ENCODE results near the gene GPATCH8.
"Not testable (repeated sequence)": the region's sequence is repeated elsewhere in the genome, so short reads cannot be mapped to it uniquely, and the experiment has no call there.

Gene GPATCH8

DNA sequence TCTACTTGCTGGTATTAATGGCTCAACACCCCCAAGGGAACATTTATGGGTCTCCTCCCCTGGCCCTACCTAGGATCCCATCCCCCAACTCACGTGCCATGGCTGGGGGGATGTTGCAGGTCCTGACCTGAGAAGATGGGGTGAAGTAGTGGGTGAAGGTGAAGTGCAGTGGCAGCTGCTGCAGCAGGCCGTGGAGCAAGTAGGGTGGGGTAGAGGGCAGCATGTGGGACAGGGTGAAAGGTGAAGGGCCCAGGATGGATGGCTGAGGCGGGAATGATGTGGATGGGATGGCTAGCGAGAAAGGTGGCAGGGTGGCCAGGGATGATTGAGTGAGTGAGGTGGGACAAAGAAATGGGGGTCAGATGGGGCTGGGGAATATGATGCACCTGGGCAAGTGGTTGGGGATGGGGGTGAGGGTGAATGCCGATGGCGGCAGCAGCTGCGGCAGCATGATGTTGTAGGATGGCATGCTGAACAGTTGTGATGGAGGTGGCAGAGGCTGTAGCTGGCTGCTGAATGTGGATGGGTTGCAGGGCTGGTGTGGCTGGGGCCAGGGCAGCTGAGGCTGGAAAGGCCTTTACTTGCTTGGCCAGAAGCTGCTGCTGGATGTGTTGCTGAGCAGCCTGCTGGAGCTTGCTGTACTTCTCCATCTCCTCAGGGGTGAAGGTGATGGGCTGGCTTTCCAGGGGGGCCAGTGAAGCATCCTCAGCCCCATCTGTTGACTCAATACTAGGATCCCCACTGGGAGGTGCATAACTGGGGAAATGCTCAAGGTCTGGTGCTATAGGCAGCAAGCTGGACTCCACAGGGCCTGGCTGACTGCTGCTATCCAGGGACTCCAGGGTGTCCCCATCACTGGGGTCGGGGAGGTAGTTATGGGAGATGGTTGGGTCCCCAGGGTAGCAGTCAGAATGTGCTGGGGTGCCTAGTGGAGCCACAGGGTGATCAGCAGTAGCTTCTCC is 105.4 kb downstream of the GPATCH8 start:
- no peak for DNase-seq (ENCODE audit: low read depth in 2 of 2)
- H3K4me3 ChIP-seq (replicated peaks in 1 of 2; ENCODE audit: low read depth in 2 of 2, low read length in 2 of 2): no peak overlapping the region
- TF ChIP-seq, protein P1, sequence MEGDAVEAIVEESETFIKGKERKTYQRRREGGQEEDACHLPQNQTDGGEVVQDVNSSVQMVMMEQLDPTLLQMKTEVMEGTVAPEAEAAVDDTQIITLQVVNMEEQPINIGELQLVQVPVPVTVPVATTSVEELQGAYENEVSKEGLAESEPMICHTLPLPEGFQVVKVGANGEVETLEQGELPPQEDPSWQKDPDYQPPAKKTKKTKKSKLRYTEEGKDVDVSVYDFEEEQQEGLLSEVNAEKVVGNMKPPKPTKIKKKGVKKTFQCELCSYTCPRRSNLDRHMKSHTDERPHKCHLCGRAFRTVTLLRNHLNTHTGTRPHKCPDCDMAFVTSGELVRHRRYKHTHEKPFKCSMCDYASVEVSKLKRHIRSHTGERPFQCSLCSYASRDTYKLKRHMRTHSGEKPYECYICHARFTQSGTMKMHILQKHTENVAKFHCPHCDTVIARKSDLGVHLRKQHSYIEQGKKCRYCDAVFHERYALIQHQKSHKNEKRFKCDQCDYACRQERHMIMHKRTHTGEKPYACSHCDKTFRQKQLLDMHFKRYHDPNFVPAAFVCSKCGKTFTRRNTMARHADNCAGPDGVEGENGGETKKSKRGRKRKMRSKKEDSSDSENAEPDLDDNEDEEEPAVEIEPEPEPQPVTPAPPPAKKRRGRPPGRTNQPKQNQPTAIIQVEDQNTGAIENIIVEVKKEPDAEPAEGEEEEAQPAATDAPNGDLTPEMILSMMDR (IDR thresholded peaks at IDR 0.05; ENCODE audit: low read depth, low read length): no peak

DNA sequence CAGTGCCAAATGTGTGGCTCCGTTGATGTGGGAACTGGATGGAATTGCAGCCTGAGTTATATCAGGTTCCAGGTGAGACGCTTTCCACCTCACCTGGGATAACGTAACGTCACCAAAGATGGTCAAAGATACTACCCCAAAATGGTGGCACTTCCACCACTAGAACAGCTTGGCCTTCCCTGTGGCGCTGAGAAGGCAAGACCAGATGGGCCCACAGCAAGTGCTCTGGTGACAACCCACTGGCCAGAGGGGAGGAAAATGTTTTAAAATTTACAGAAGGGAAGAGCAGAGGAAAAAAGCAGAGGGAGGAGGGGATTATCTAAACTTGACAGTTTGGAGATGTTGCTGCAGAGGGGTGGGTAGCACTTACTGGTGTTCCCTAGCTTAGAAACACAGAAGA is 106.3 kb downstream of the GPATCH8 start:
- no peak for DNase-seq (ENCODE audit: low read depth in 2 of 2)
- H3K4me3 ChIP-seq (replicated peaks in 1 of 2; ENCODE audit: low read depth in 2 of 2, low read length in 2 of 2): no peak overlapping the region
- TF ChIP-seq, protein P1 (IDR thresholded peaks at IDR 0.05; ENCODE audit: low read depth, low read length): no peak

DNA sequence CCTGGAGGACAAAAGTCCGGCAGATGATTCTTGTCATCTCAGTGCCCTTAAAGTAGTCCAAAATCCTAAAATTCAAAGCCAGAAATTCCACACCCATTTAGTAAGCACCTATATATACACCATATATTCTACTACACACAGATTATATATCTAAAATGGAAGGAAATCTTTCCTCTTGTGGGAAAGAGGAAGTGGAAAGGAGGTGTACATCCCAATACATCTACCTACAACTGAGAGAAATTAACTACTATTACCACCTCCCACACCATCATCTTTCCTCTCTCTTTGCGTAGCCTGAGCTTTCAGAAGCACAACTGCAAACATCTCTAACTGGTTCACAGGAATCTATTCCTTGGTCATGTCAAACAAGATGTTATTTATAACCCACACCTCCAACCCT is 108.4 kb downstream of the GPATCH8 start:
- no peak overlapping the region for H3K4me3 ChIP-seq (replicated peaks in 1 of 2; ENCODE audit: low read depth in 2 of 2, low read length in 2 of 2)
- TF ChIP-seq, protein P1 (IDR thresholded peaks at IDR 0.05; ENCODE audit: low read depth, low read length): no peak
- no peak for DNase-seq (ENCODE audit: low read depth in 2 of 2)

DNA sequence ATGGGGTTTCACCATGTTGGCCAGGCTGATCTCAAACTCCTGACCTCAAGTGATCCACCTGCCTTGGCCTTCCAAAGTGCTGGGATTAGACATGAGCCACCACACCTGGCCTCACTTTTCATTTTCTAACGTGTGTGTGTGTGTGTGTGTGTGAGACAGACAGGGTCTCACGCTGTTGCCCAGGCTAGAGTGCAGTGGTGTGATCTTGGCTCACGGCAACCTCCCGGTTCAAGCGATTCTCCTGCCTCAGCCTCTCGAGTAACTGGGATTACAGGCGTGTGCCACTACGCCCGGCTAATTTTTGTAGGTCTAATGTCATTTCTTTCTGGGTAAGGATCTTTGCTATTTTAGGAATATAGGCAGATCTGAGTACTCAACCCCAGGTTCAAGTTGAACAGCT is 109.1 kb downstream of the GPATCH8 start:
- DNase-seq (ENCODE audit: low read depth in 2 of 2); H3K4me3 ChIP-seq (replicated peaks in 1 of 2; ENCODE audit: low read depth in 2 of 2, low read length in 2 of 2): not testable (repeated sequence)

DNA sequence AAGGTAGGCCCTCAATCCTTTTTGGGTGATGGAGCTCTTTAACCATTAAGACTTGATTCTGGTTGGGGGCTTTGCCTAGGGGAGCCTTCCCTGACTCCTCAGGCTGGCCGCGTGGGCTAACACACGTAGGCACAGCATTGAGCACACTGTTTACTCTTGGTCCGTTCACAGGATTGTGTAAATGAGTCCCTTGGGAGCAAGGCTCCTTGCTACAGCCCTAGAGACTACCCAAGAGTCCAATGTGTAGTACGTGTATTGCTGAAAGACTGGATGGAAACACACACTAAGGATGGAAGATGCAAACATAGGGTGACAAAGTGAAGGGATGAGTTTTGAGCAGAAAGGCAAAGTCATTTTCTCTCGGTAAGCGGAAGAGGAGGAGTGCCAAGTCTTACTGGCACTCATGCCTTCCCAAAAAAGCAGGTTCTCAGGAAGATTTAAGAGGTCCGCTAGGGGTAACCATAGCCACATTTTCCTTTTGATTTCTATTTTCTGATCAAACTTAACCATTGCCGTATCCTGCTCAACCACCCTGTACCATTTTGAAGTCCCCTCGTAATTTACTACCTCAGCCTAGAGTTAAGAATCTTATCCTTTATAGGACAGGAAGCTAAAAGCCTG is 112.8 kb downstream of the GPATCH8 start:
- TF ChIP-seq, protein P1 (IDR thresholded peaks at IDR 0.05; ENCODE audit: low read depth, low read length): no peak
- peak in 1 of 2 donors; percentile 25 for DNase-seq (ENCODE audit: low read depth in 2 of 2)
- no peak overlapping the region for H3K4me3 ChIP-seq (replicated peaks in 1 of 2; ENCODE audit: low read depth in 2 of 2, low read length in 2 of 2)

DNA sequence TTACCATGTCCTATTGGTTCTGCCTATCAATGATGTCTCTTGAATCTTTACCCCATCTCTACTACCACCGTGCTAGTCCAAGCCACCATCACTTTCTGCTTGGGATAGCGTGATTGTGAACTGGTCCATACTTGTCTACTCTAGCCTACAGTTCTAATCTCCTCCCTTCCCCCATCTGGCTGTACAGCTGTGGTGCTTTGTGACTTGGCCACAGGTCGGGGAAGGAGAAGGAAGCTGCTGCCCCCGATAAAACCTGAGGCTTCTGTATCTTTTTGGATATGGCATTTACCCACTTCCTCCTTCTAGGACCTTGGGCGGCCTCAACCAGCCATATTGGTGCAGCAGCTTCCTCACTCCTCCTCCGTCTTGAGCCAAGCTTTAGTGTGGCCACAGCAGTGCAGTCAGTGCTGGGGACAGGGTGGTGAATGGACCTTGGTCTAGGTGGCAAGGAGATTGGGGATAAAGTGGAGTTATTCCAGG is 113.4 kb downstream of the GPATCH8 start:
- TF ChIP-seq, protein P1 (IDR thresholded peaks at IDR 0.05; ENCODE audit: low read depth, low read length): no peak
- H3K4me3 ChIP-seq (replicated peaks in 1 of 2; ENCODE audit: low read depth in 2 of 2, low read length in 2 of 2): no peak overlapping the region
- no peak for DNase-seq (ENCODE audit: low read depth in 2 of 2)

DNA sequence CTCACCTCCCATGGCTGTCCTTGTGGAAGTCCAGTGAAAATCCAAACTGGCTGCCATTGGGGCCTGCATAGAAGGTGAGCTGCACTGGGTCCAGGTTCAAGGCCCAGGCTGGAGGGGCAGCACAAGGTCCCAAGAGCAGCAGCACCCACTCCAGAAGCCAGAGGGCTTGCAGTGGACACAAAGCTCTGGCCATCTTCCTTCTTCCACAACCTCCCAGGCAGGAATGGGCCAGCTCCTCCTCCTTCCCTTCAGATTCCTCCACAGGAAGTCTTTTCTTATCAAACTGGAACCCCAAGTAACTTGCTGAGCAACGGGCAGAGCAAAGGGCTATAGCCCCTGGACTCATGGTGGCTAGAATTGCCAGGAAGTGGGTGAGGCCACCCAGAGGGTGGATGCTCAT is 113.9 kb downstream of the GPATCH8 start, which contains the start of gene ITGA2B:
ITGA2B (minus strand) TSS at position 369 of the 400 bp plus-strand sequence; CDS start at position 193, 176 bp downstream.
- no peak within 1 kb of the TSS for H3K4me3 ChIP-seq (replicated peaks in 1 of 2; ENCODE audit: low read depth in 2 of 2, low read length in 2 of 2)
- TF ChIP-seq, protein P1 (IDR thresholded peaks at IDR 0.05; ENCODE audit: low read depth, low read length): no peak

More for the DNA sequence above, 113.9 kb downstream of the GPATCH8 start, which contains the start of gene ITGA2B:
- DNase-seq (ENCODE audit: low read depth in 2 of 2): no peak

All from cardiac fibroblast (primary cell).